Hypothalamus (tissue), 51 donors: ENCODE data around the gene AIPL1.
A peak's percentile ranks its signal among the peaks of the same experiment; 100 is the strongest.
"Not testable (repeated sequence)": the region's sequence is repeated elsewhere in the genome, so short reads cannot be mapped to it uniquely, and the experiment has no call there.

Experiments
- DNase-seq, 51 donors: peaks; one replicate each; lab custom pipeline; 2025; lab: John Stamatoyannopoulos, UW

The AIPL1 gene

GRCh38 chr17:6435051-6435450 is at the start of gene AIPL1:
TSS of gene AIPL1 (minus strand) at chr17:6435121. CDS start at chr17:6435104, 17 bp downstream.
- no peak for DNase-seq

GRCh38 chr17:6483507-6483906 is 48.6 kb upstream of the AIPL1 start:
- no peak for DNase-seq

GRCh38 chr17:6482796-6483195 is 47.9 kb upstream of the AIPL1 start:
- DNase-seq = not testable (repeated sequence)

- no peak for DNase-seq
Measured at GRCh38 chr17:6482105-6482455, 47.2 kb upstream of the AIPL1 start.

GRCh38 chr17:6480303-6480675 is 45.4 kb upstream of the AIPL1 start:
- DNase-seq = no peak

- peak in 1 of 51 donors; percentile 9 for DNase-seq
Measured at GRCh38 chr17:6479622-6480302, 44.8 kb upstream of the AIPL1 start.

- no peak for DNase-seq
Measured at GRCh38 chr17:6478486-6478885, 43.6 kb upstream of the AIPL1 start.

- DNase-seq = no peak
Measured at GRCh38 chr17:6477831-6478383, 43.0 kb upstream of the AIPL1 start.

- DNase-seq = peak in 2 of 51 donors; percentile 14 to 17
Measured at GRCh38 chr17:6476810-6477179, 41.9 kb upstream of the AIPL1 start.

GRCh38 chr17:6476076-6476809 is 41.3 kb upstream of the AIPL1 start:
- DNase-seq = no peak

GRCh38 chr17:6475411-6475810 is 40.5 kb upstream of the AIPL1 start:
- DNase-seq = no peak

- DNase-seq = no peak
Measured at GRCh38 chr17:6474906-6475305, 40.0 kb upstream of the AIPL1 start.

- DNase-seq = no peak
Measured at GRCh38 chr17:6474376-6474775, 39.5 kb upstream of the AIPL1 start.

GRCh38 chr17:6473128-6473767 is 38.3 kb upstream of the AIPL1 start:
- peak in 49 of 51 donors; percentile 2 to 80 (median 53) for DNase-seq

GRCh38 chr17:6472517-6472916 is 37.6 kb upstream of the AIPL1 start:
- no peak for DNase-seq

GRCh38 chr17:6471531-6472465 is 36.9 kb upstream of the AIPL1 start:
- DNase-seq = no peak

GRCh38 chr17:6470751-6471521 is 36.0 kb upstream of the AIPL1 start:
- no peak for DNase-seq

- DNase-seq = no peak
Measured at GRCh38 chr17:6470146-6470718, 35.3 kb upstream of the AIPL1 start.

GRCh38 chr17:6468051-6468790 is 33.3 kb upstream of the AIPL1 start:
- DNase-seq = no peak
